ENCODE data around the gene PPM1H. TPM values are rescaled to one million over a fixed set of nuclear protein-coding genes. Genes with fewer than 3 reads are reported as not detected.

PPM1H gene
- total and polyA plus RNA-seq, 2 of the 8 experiments (the other 6 are each of a cell fraction or from before 2014, with no cell fraction given), result 16.4 to 36.1 TPM

DNA sequence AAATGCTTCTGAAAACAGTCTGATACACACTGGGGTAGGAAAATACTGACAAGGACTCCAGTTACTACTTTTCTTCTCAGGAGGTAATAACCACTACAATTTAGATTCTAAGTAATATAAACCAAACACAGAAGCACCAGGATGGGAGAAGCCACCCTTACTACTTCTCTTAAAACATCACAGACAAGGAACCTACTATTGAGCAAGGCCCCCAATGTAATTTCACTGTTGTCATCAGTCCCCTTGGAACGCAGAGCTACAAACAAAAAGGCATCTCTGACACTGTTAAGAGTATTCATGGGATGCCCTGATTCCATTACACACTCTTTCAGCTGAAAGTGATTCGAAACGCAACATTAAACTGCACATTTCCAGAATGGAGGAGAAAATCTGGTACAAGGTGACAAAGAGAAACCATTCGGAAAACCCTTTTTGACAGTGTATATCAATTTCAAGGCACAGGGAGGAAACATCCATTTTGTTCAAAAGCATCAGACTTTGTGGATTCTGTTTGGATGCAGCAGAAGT is 185.9 kb downstream of the PPM1H start:
- Histone ChIP-seq H3K27ac (ENCODE audit: low read depth, low read length) (no peak overlapping the region), H3K9ac (replicated peaks in 1 of 4; ENCODE audit: extremely low read depth in 1 of 4, low read depth in 3 of 4, low read length in 3 of 4) (no peak overlapping the region), H2BK5ac (ENCODE audit: low read depth, low read length) (no peak overlapping the region), H3K9me3 (ENCODE audit: insufficient read depth in 2 of 2, low read depth in 1 of 2, low read length in 1 of 2) (no peaks in the 10 kb centered on the region), H3K4ac (replicated peaks; ENCODE audit: insufficient read length, low read depth, low read length) (no peak overlapping the region), H2BK20ac (ENCODE audit: low read length) (no peak overlapping the region), H3K4me3 (ENCODE audit: extremely low read depth in 1 of 4, insufficient read depth in 2 of 4, low read depth in 3 of 4, low read length in 4 of 4) (no peak overlapping the region), H3K4me1 (replicated peaks in 1 of 4; ENCODE audit: control insufficient read depth in 3 of 4, insufficient read depth in 4 of 4, low read length in 3 of 4) (peaks cover 0 to 10% (median 3%) of the 10 kb centered on the region in 4 experiments; a peak in 3 of 7 replicates), H4K8ac (ENCODE audit: extremely low read depth, insufficient read depth, low read length) (no peak overlapping the region), H3K27me3 (replicated peaks in 1 of 4; ENCODE audit: control insufficient read depth in 3 of 4, extremely low read depth in 1 of 4, insufficient read depth in 3 of 4, low read length in 3 of 4) (no peaks in the 10 kb centered on the region), H3K36me3 (ENCODE audit: control insufficient read depth in 2 of 4, insufficient read depth in 4 of 4, low read length in 3 of 4) (no peaks in the 10 kb centered on the region), H3K14ac (ENCODE audit: insufficient read length) (no peak overlapping the region), H2BK12ac (ENCODE audit: low read depth, low read length) (no peak overlapping the region), H2BK15ac (ENCODE audit: low read length) (no peak overlapping the region), H4K20me1 (replicated peaks in 1 of 2; ENCODE audit: control insufficient read depth in 1 of 2, insufficient read depth in 2 of 2, low read length in 2 of 2) (no peaks in the 10 kb centered on the region), H3K4me2 (ENCODE audit: insufficient read depth in 1 of 2, low read depth in 2 of 2, low read length in 2 of 2) (no peak overlapping the region), H3K23ac (ENCODE audit: insufficient read length) (no peak overlapping the region), H3K18ac (ENCODE audit: extremely low read depth, low read length) (no peak overlapping the region), H3K79me2 (ENCODE audit: control insufficient read depth in 1 of 2, insufficient read depth in 2 of 2, low read length in 2 of 2) (no peaks in the 10 kb centered on the region), H3K79me1 (ENCODE audit: low read depth, low read length) (no peaks in the 10 kb centered on the region), H3K23me2 (ENCODE audit: low read depth, low read length) (no peaks in the 10 kb centered on the region; the same call in 1 of the 2 replicates), H3K56ac (replicated peaks; ENCODE audit: insufficient read length, low read depth, low read length) (no peak overlapping the region), H2BK120ac (replicated peaks; ENCODE audit: low read depth, low read length) (no peak overlapping the region), H4K91ac (replicated peaks; ENCODE audit: insufficient read length, low read length) (no peak overlapping the region), H2AK5ac (ENCODE audit: low read depth, low read length) (no peak overlapping the region), H2AFZ (ENCODE audit: low read length) (no peak overlapping the region), H4K5ac (ENCODE audit: insufficient read length, low read depth, low read length) (no peak overlapping the region)
- 94% methylated on average over 4 of the region's 4 CpGs; no CpG with 5 or more reads in 1 of the 2 experiments for WGBS, 2 experiments (ENCODE audit: extremely low coverage in 1 of 2, insufficient coverage in 1 of 2, insufficient read length in 1 of 2, insufficient replicate concordance in 2 of 2, low coverage in 1 of 2, low lambda C conversion rate in 2 of 2, missing lambda C conversion rate in 1 of 2)
- ChIA-PET POLR2A (ENCODE audit: partially characterized antibody) (no interaction called here), CTCF (ENCODE audit: partially characterized antibody) (interaction anchor here (0.9 to 1.3 kb wide), 3 partner anchors 13 to 34 kb away, joined by 3 to 5 read pairs (median 3); no protein-coding TSS in a partner anchor)
- TF ChIP-seq NANOG (IDR thresholded peaks at IDR 0.05; ENCODE audit: insufficient read depth, low read depth, low read length, poor library complexity, severe bottlenecking) (no peak), FOSL1 (IDR thresholded peaks at IDR 0.05; ENCODE audit: insufficient read depth, low read depth, low read length) (no peak), SIX5 (IDR thresholded peaks at IDR 0.05; ENCODE audit: low read depth, low read length) (no peak), TEAD4 (IDR thresholded peaks at IDR 0.05; ENCODE audit: low read depth, low read length) (no peak), CBX8 (IDR thresholded peaks at IDR 0.05; ENCODE audit: borderline replicate concordance, low read depth, low read length) (no peak), BRCA1 (IDR thresholded peaks at IDR 0.05; ENCODE audit: low read depth, low read length) (no peak), CBX5 (IDR thresholded peaks at IDR 0.05; ENCODE audit: low read depth, low read length) (no peak)
- DNase-seq (ENCODE audit: low read depth in 1 of 2, low spot score in 2 of 2) (no peak), FAIRE-seq (no peak)
